Measurements from ENCODE around the gene ZBTB17. TPM values are rescaled to one million over a fixed set of nuclear protein-coding genes. Genes with fewer than 3 reads are reported as not detected.

ZBTB17 gene
- total and polyA plus RNA-seq, 2 of the 4 experiments (the other 2 are of a cell fraction) = 26.3 to 58.2 TPM

GRCh38 chr1:16023050-16023653 lies 47.3 kb upstream of the ZBTB17 start:
- H3K18ac ChIP-seq (ENCODE audit: low read depth, low read length) = no peak overlapping the region
- no peak overlapping the region for H3K4me2 ChIP-seq (ENCODE audit: low read depth, low read length)
- H3K23ac ChIP-seq (ENCODE audit: low read depth, low read length) = no peak overlapping the region
- H2BK15ac ChIP-seq (ENCODE audit: low read depth, low read length) = no peak overlapping the region
- no peaks in the 10 kb centered on the region for H3K36me3 ChIP-seq (ENCODE audit: control insufficient read depth, insufficient read depth, low read length)
- peaks cover 21% of the 10 kb centered on the region for H3K4me1 ChIP-seq (ENCODE audit: control insufficient read depth, insufficient read depth, low read length)
- no peak overlapping the region for H3K4ac ChIP-seq (ENCODE audit: low read depth, low read length)
- WGBS, 2 experiments (ENCODE audit: extremely low coverage in 2 of 2, insufficient read length in 1 of 2) = 63% methylated on average over 2 of the region's 7 CpGs; no CpG with 5 or more reads in 1 of the 2 experiments
- no peak overlapping the region for H2AFZ ChIP-seq (replicated peaks; ENCODE audit: low read length, poor library complexity)
- no peaks in the 10 kb centered on the region; the same call in none of the 2 replicates for H3K9me1 ChIP-seq (ENCODE audit: insufficient read depth, low read length)
- H4K20me1 ChIP-seq (ENCODE audit: insufficient read depth, low read length) = no peaks in the 10 kb centered on the region
- H3K9ac ChIP-seq (ENCODE audit: low read depth, low read length) = no peak overlapping the region
- dilution Hi-C loops (cut with HindIII; ENCODE audit: low sequenced_read_pairs, unreplicated experiment) (no loop called here), in situ Hi-C loops (cut with MboI; ENCODE audit: low sequenced_read_pairs) (no loop called here), intact Hi-C loops (cut with micrococcal nuclease) (no loop called here)
- no peaks in the 10 kb centered on the region for H3K79me1 ChIP-seq (ENCODE audit: low read depth in 1 of 2, low read length in 2 of 2)
- H3K9me3 ChIP-seq (ENCODE audit: control insufficient read depth, insufficient read depth, low read length) = no peaks in the 10 kb centered on the region
- H2BK120ac ChIP-seq (ENCODE audit: low read depth, low read length) = no peak overlapping the region
- H3K27me3 ChIP-seq (ENCODE audit: control insufficient read depth, insufficient read depth, low read length) = peaks cover 11% of the 10 kb centered on the region
- ChIA-PET CTCF (no interaction called here), POLR2A (ENCODE audit: unreplicated experiment) (no interaction called here)
- no peak overlapping the region for H3K4me3 ChIP-seq (ENCODE audit: insufficient read depth, low read depth, low read length)
- no TSS peak for BruUV-seq (replicated peaks)
- no peak for TF ChIP-seq CHD1 (IDR thresholded peaks at IDR 0.05; ENCODE audit: low read depth, low read length)
- TF ChIP-seq MAZ (IDR thresholded peaks at IDR 0.05; ENCODE audit: borderline replicate concordance, low read depth, low read length) = no peak
- TF ChIP-seq CTCF (conservative IDR thresholded peaks at IDR 0.05; ENCODE audit: low read depth, low read length) = no peak
- no peak for TF ChIP-seq SMC3 (IDR thresholded peaks at IDR 0.05; ENCODE audit: low read depth, low read length)
- no peak for TF ChIP-seq RAD21 (IDR thresholded peaks at IDR 0.05; ENCODE audit: low read length)
- H4K8ac ChIP-seq (ENCODE audit: low read depth in 2 of 2, low read length in 2 of 2) = no peak overlapping the region
- no peak overlapping the region for H4K5ac ChIP-seq (ENCODE audit: low read depth, low read length)
- H3K27ac ChIP-seq (ENCODE audit: insufficient read depth, low read length) = no peak overlapping the region
- no peak overlapping the region for H4K91ac ChIP-seq (ENCODE audit: insufficient read depth, low read depth, low read length)
- no peak overlapping the region for H2BK5ac ChIP-seq (ENCODE audit: low read depth, low read length, poor library complexity, severe bottlenecking)
- DNase-seq (no peak), ATAC-seq (ENCODE audit: low read depth) (no peak)
- H2BK20ac ChIP-seq (ENCODE audit: low read depth, low read length) = no peak overlapping the region
- H2AK9ac ChIP-seq (replicated peaks; ENCODE audit: low read depth, low read length, poor library complexity) = no peak overlapping the region
- no peak overlapping the region for H3K14ac ChIP-seq (replicated peaks; ENCODE audit: low read depth, low read length)
- no peak overlapping the region for H2AK5ac ChIP-seq (ENCODE audit: low read depth, low read length)
- H3K56ac ChIP-seq (ENCODE audit: extremely low read depth, insufficient read depth, low read length) = no peak overlapping the region
